ENCODE results near the gene RHBDL1.
A peak's percentile ranks its signal among the peaks of the same experiment; 100 is the strongest.

The RHBDL1 gene

DNA sequence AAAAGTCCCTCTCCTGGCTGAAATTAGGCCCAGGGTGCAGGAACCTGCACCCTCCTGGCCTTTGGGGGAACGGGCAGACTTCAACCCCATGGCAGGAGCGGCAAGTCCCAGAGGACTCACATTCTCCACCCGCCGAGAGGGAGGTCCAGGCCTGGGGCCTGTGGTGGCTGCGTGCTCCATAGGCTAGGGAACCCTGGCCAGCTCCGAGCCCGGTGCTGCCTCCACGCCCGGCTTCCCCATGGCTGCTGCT is 50.6 kb downstream of the RHBDL1 start:
- ChIA-PET POLR2A (interaction anchor here (1.4 to 1.6 kb wide), 2 partner anchors 10 to 14 kb away, joined by 4 read pairs; partner anchors contain the start of gene CIAO3), CTCF (interaction anchor here (1.1 to 2.8 kb wide), 5 partner anchors 9 to 29 kb away, joined by 3 to 15 read pairs (median 4); no protein-coding TSS in a partner anchor)
- Histone ChIP-seq H3K4me1 (ENCODE audit: control extremely low read depth in 1 of 4, control insufficient read depth in 4 of 4, insufficient read depth in 4 of 4, low read length in 3 of 4) (peaks cover 0 to 30% (median 26%) of the 10 kb centered on the region in 4 experiments), H3K36me3 (ENCODE audit: control insufficient read depth in 4 of 4, insufficient read depth in 4 of 4, low read length in 3 of 4) (peaks cover 0 to 22% (median 14%) of the 10 kb centered on the region in 4 experiments), H3K4me3 (ENCODE audit: control insufficient read depth in 1 of 7, extremely low read depth in 1 of 7, insufficient read depth in 4 of 7, low read depth in 2 of 7, low read length in 6 of 7) (no peak overlapping the region), H3K9me3 (ENCODE audit: control extremely low read depth in 1 of 5, control insufficient read depth in 4 of 5, insufficient read depth in 2 of 5, low read depth in 1 of 5, low read length in 4 of 5) (no peaks in the 10 kb centered on the region), H3K27ac (ENCODE audit: insufficient read depth in 1 of 2, low read depth in 1 of 2, low read length in 2 of 2, poor library complexity in 1 of 2, severe bottlenecking in 2 of 2) (no peak overlapping the region), H3K27me3 (replicated peaks in 2 of 5; ENCODE audit: control insufficient read depth in 4 of 5, insufficient read depth in 5 of 5, low read length in 4 of 5) (peaks cover 0 to 10% (median 0%) of the 10 kb centered on the region in 5 experiments)
- 51% methylated on average over 9 of the region's 9 CpGs for WGBS (ENCODE audit: insufficient coverage)
- no peak for DNase-seq

DNA sequence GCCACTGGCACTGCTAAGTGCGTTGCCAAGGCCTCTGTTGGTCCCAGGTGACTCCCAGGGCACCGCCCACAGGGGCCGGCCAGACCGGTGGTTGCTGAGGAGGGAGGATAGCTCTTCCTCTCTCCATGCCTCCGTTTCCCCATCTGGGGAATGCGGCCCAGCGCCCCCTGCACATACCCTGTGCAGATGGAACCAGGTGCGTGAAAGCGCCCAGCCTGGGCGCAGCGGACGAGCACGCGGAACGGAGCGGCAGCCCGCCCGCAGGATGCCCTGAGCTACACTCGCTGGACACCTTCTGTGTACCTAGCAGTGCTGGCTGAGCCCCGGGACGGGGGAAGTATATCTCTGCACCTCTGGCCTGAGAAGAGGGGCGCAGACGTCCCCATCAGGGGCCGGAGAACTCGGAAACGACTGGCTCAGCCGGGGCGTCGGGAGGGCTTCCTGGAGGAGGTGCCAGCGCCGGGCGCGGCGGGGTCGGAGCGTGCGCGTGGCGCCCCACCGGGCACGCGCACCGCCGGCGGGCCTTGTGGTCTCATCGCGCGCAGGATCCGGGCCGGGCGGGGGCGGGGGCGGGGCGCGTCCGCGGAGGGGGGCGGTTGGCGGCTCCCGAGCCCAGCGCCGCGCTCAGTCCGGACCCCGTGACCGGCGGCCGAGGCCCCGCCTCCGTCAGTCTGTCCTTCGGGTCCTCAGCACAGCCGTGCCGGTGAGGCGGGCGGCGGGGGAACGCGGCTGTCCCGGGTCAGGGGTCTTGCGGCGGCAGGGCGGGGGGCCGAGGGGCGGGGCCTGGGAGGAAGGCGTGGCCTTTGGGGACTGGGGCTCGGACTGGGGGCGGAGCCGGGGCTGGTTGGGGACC is 51.2 kb downstream of the RHBDL1 start, which contains the start of the genes CCDC78 and HAGHL:
Gene CCDC78 (minus strand): TSS at position 6 of the 853 bp plus-strand sequence. CDS start 76 bp downstream, outside the sequence.
Gene HAGHL (plus strand): TSS at position 669 of the 853 bp plus-strand sequence. CDS start 404 bp downstream, outside the sequence.
- WGBS (ENCODE audit: insufficient coverage) = 2% methylated on average over 68 of the region's 88 CpGs
- Histone ChIP-seq H3K9me3 (ENCODE audit: control extremely low read depth in 1 of 5, control insufficient read depth in 4 of 5, insufficient read depth in 2 of 5, low read depth in 1 of 5, low read length in 4 of 5) (no peaks in the 10 kb centered on the region), H3K27me3 (replicated peaks in 2 of 5; ENCODE audit: control insufficient read depth in 4 of 5, insufficient read depth in 5 of 5, low read length in 4 of 5) (peaks cover 0 to 10% (median 0%) of the 10 kb centered on the region in 5 experiments), H3K36me3 (ENCODE audit: control insufficient read depth in 4 of 4, insufficient read depth in 4 of 4, low read length in 3 of 4) (peaks cover 0 to 25% (median 17%) of the 10 kb centered on the region in 4 experiments), H3K27ac (ENCODE audit: insufficient read depth in 1 of 2, low read depth in 1 of 2, low read length in 2 of 2, poor library complexity in 1 of 2, severe bottlenecking in 2 of 2) (peak within 1 kb of the TSS in 1 of 2 experiments; percentile 43), H3K4me3 (ENCODE audit: control insufficient read depth in 1 of 7, extremely low read depth in 1 of 7, insufficient read depth in 4 of 7, low read depth in 2 of 7, low read length in 6 of 7) (peak within 1 kb of the TSS; percentile 31 to 83 (median 68)), H3K4me1 (ENCODE audit: control extremely low read depth in 1 of 4, control insufficient read depth in 4 of 4, insufficient read depth in 4 of 4, low read length in 3 of 4) (peaks cover 0 to 24% (median 22%) of the 10 kb centered on the region in 4 experiments)
- CTCF ChIA-PET = interaction anchor here (1.1 to 2.8 kb wide), 5 partner anchors 9 to 28 kb away, joined by 3 to 15 read pairs (median 4); no protein-coding TSS in a partner anchor
- peak in 2 of 3 donors; percentile 42 to 49 for DNase-seq
- POLR2A ChIA-PET = interaction anchor here (1.4 to 1.6 kb wide), 2 partner anchors 10 to 14 kb away, joined by 4 read pairs; partner anchors contain the start of gene CIAO3

DNA sequence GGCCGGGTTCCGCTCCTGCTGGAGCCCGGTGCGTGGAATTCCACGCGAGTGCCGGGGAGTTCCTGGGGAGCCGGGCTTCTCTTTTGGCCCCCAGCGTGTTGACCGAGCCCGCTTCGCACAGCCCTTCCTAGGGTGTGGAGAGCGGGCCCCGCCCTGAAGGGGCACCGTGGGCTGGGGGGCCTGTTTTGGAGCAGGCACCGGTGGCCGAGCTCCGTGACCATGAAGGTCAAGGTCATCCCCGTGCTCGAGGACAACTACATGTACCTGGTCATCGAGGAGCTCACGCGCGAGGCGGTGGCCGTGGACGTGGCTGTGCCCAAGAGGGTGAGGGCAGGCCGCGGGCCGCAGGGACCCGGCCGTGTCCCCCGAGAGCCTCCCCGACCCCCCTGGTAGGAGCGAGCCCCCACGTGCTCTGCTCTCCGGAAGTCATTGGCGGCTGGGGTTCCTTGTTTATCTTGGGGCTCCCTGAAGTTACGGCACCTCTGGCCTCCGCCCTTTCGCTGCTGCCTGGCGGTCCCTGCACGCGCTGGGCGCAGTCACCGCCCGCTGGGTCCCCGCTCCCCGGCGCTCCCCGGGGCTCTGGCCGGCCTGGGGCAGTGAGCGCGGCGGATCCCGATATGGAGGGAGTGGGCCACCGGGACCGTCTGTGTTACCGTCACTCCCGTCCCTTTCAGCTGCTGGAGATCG is 52.0 kb downstream of the RHBDL1 start:
- Histone ChIP-seq H3K36me3 (ENCODE audit: control insufficient read depth in 4 of 4, insufficient read depth in 4 of 4, low read length in 3 of 4) (peaks cover 0 to 30% (median 18%) of the 10 kb centered on the region in 4 experiments), H3K4me3 (ENCODE audit: control insufficient read depth in 1 of 7, extremely low read depth in 1 of 7, insufficient read depth in 4 of 7, low read depth in 2 of 7, low read length in 6 of 7) (peak overlapping the region; percentile 28 to 83 (median 68)), H3K9me3 (ENCODE audit: control extremely low read depth in 1 of 5, control insufficient read depth in 4 of 5, insufficient read depth in 2 of 5, low read depth in 1 of 5, low read length in 4 of 5) (no peaks in the 10 kb centered on the region), H3K27ac (ENCODE audit: insufficient read depth in 1 of 2, low read depth in 1 of 2, low read length in 2 of 2, poor library complexity in 1 of 2, severe bottlenecking in 2 of 2) (peak overlapping the region in 1 of 2 experiments; percentile 43), H3K27me3 (replicated peaks in 2 of 5; ENCODE audit: control insufficient read depth in 4 of 5, insufficient read depth in 5 of 5, low read length in 4 of 5) (peaks cover 0 to 10% (median 0%) of the 10 kb centered on the region in 5 experiments), H3K4me1 (ENCODE audit: control extremely low read depth in 1 of 4, control insufficient read depth in 4 of 4, insufficient read depth in 4 of 4, low read length in 3 of 4) (peaks cover 0 to 24% (median 17%) of the 10 kb centered on the region in 4 experiments)
- ChIA-PET POLR2A (interaction anchor here (1.6 kb wide), 1 partner anchor 13 kb away, joined by 4 read pairs; the partner anchor contains the start of gene CIAO3), CTCF (interaction anchor here (2.1 to 3.5 kb wide), 2 partner anchors 9 to 17 kb away, joined by 5 to 14 read pairs; no protein-coding TSS in a partner anchor)
- peak in 1 of 3 donors; percentile 58 for DNase-seq
- under 1% methylated on average over 51 of the region's 61 CpGs for WGBS (ENCODE audit: insufficient coverage)

Measured in common myeloid progenitor, CD34-positive (primary cell).